ENCODE data around the gene NDUFB11.

The NDUFB11 gene

DNA sequence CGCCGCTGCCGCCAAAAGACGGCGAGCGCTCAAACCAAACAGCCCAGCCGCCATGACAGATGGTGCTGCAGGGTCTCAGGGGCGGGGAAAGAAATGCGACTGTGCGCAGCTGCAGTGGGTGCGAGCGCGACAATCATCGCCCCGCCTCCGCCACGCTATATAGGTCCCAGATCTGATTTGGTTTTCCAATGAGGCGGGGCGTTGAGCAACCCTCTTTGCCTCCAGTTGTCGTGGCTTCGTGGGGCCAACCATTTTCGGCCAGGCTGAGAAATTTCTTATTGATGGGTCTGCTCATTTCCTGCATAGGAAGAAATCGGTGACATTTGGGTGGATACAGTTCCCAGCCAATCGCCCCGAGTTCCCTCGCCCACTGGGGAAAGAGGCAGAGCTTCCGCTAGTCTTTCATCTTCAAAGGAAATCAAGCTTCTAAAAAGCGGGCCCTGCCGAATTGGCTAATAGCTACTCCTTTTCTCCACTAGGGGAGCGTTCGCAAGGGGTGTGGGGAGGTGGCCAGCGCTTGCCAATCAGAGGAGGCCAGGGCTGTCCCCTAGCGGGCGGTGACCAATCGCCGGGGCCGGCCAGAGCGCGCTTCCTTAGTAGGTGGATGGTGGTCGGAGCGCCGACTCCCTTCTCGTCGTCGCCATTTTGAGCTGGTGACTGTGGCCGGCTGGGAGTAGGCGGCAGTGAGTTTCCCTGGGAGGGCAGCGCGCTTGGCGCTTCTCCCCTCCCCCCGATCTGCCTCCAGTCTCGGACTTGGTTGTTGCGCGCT, at the start of gene NDUFB11, which contains the start of gene RBM10:
TSS of gene NDUFB11 (minus strand) at position 77 of the 769 bp plus-strand sequence. CDS start at position 54, 23 bp downstream.
TSS of gene RBM10 (plus strand) at position 596 of the 769 bp plus-strand sequence. CDS start 2,261 bp downstream, outside the sequence.
- peak within 1 kb of the TSS; percentile 75 for H3K4me3 ChIP-seq (ENCODE audit: low read depth, low read length)

- H3K4me3 ChIP-seq (ENCODE audit: low read depth, low read length) = peak within 1 kb of the TSS; percentile 77
Measured at GRCh38 chrX:47193475-47194193, 49.1 kb upstream of the NDUFB11 start, which contains the start of gene UBA1. UBA1 (plus strand) TSS chrX:47193829; CDS start chrX:47198803, 4,974 bp downstream.

GRCh38 chrX:47191806-47192401, 47.4 kb upstream of the NDUFB11 start:
- peak overlapping the region; percentile 45 for H3K4me3 ChIP-seq (ENCODE audit: low read depth, low read length)

- H3K4me3 ChIP-seq (ENCODE audit: low read depth, low read length) = peak overlapping the region; percentile 45
Measured at GRCh38 chrX:47191331-47191730, 46.8 kb upstream of the NDUFB11 start.

- peak overlapping the region; percentile 45 for H3K4me3 ChIP-seq (ENCODE audit: low read depth, low read length)
Measured at GRCh38 chrX:47190445-47191269, 46.2 kb upstream of the NDUFB11 start.

- no peak overlapping the region for H3K4me3 ChIP-seq (ENCODE audit: low read depth, low read length)
Measured at GRCh38 chrX:47189906-47190305, 45.4 kb upstream of the NDUFB11 start.

GRCh38 chrX:47187106-47187677, 42.7 kb upstream of the NDUFB11 start:
- H3K4me3 ChIP-seq (ENCODE audit: low read depth, low read length) = no peak overlapping the region

GRCh38 chrX:47186096-47186740, 41.7 kb upstream of the NDUFB11 start:
- H3K4me3 ChIP-seq (ENCODE audit: low read depth, low read length) = no peak overlapping the region

GRCh38 chrX:47185241-47185640, 40.7 kb upstream of the NDUFB11 start:
- no peak overlapping the region for H3K4me3 ChIP-seq (ENCODE audit: low read depth, low read length)

- no peak overlapping the region for H3K4me3 ChIP-seq (ENCODE audit: low read depth, low read length)
Measured at GRCh38 chrX:47184486-47184885, 40.0 kb upstream of the NDUFB11 start.

DNA sequence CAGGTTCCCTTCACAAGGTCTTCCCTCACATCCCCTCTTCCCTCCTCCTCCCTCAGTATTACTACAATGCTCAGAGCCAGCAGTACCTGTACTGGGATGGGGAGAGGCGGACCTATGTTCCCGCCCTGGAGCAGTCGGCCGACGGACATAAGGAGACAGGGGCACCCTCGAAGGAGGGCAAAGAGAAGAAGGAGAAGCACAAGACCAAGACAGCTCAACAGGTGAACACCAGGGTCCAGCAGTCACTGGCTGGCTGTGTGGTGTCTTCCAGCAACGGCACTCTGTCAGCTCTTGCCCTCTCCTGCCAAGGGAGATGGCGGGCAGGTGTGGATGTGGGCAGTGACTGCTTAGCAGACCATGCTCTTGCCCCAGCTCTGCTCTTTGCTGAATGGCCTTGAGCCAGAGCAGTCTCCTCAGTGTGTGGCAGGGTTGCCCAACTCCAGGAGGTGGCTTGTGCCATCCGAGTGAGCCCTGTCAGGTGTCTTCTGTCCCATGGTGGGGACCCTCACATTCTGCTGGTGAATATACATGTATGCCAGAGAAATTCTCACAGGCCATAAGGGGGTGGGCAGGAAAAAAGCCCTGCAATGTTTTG, 37.7 kb upstream of the NDUFB11 start:
- no peak overlapping the region for H3K4me3 ChIP-seq (ENCODE audit: low read depth, low read length)

DNA sequence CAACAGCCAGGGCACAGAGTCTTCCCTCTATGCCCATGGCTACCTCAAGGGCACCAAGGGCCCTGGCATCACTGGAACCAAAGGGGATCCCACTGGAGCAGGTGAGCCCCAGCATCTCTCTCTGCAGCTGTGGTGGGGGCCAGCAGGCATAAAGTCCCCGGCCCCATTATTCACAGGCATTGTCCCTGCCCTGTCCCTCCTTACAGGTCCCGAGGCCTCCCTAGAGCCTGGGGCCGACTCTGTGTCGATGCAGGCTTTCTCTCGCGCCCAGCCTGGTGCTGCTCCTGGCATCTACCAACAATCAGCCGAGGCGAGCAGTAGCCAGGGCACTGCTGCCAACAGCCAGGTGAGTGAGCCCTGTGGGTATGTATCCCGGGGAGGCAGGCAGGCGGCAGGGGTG, 36.8 kb upstream of the NDUFB11 start:
- no peak overlapping the region for H3K4me3 ChIP-seq (ENCODE audit: low read depth, low read length)

GRCh38 chrX:47180346-47180745, 35.8 kb upstream of the NDUFB11 start:
- no peak overlapping the region for H3K4me3 ChIP-seq (ENCODE audit: low read depth, low read length)

GRCh38 chrX:47179928-47180255, 35.4 kb upstream of the NDUFB11 start:
- H3K4me3 ChIP-seq (ENCODE audit: low read depth, low read length) = no peak overlapping the region

- H3K4me3 ChIP-seq (ENCODE audit: low read depth, low read length) = no peak overlapping the region
Measured at GRCh38 chrX:47179221-47179927, 34.9 kb upstream of the NDUFB11 start.

GRCh38 chrX:47178337-47178736, 33.8 kb upstream of the NDUFB11 start:
- H3K4me3 ChIP-seq (ENCODE audit: low read depth, low read length) = no peak overlapping the region

DNA sequence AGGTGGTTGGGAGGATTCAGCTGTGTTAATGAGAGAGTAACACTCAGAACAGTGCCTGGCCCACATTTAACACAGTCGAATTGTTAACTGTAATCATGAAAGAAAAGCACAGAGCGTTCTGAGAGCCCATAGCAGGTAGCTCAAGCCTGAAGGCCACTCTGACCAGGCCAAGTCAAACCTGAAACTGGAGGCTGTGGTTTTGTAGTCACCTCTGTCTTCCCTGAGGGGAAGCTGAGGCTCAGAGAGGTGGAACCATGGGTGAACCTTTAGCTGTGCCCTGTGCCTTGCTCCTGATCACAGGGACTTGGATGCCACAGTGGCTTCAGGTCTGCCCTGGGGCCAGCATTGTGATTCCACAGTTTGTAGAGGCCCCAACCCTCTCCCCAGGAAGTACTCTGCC, 32.6 kb upstream of the NDUFB11 start:
- no peak overlapping the region for H3K4me3 ChIP-seq (ENCODE audit: low read depth, low read length)

GRCh38 chrX:47176101-47176740, 31.7 kb upstream of the NDUFB11 start:
- no peak overlapping the region for H3K4me3 ChIP-seq (ENCODE audit: low read depth, low read length)

DNA sequence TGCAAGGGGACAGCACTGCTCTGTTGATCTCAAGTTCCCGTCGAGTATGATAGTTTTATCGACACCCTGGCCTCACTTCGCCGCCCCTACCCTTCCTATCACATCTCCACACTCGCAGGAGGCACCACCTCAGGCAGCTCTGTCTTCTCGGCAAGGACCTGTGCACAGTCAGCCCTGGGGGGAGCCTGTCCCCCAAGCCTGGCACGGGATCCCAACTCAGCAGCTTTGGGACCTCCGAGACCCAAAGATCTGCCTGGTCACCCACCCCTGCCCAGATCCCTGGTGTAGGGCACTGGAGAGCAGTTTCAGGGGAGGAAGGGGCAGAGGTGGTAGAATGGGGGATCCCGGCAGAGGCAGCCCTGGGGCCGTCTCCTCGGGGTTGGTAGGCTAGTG, 31.1 kb upstream of the NDUFB11 start:
- no peak overlapping the region for H3K4me3 ChIP-seq (ENCODE audit: low read depth, low read length)
